Neuronal stem cell (in vitro differentiated cells): Measurements from ENCODE around the gene FXYD7.
"Not testable (repeated sequence)": the region's sequence is repeated elsewhere in the genome, so short reads cannot be mapped to it uniquely, and the experiment has no call there.

Experiments
- DNase-seq: peaks from one replicate; pipeline ENCODE4 v3.0.0-alpha.2; 2013; ENCODE audit warnings: low spot score
- H2AFZ ChIP-seq: one replicate; pipeline ENCODE4 v1.6.1; 2013; ENCODE audit warnings: mild to moderate bottlenecking, low read length, inconsistent platforms
- H2AK5ac ChIP-seq: 2 replicates; pipeline ENCODE4 v1.6.1; 2013; ENCODE audit warnings: low read depth, mild to moderate bottlenecking, inconsistent platforms, low read length, moderate library complexity, mixed read lengths
- H2BK120ac ChIP-seq: 2 replicates; pipeline ENCODE4 v1.6.1; 2013; ENCODE audit warnings: low read depth, mild to moderate bottlenecking, inconsistent platforms, low read length, moderate library complexity, mixed read lengths
- H2BK12ac ChIP-seq: one replicate; pipeline ENCODE4 v1.6.1; 2013; ENCODE audit warnings: low read length, inconsistent platforms
- H2BK15ac ChIP-seq: 2 replicates; pipeline ENCODE4 v1.6.1; 2013; ENCODE audit warnings: mild to moderate bottlenecking, low read length, inconsistent platforms, mixed read lengths
- H2BK5ac ChIP-seq: one replicate; pipeline ENCODE4 v1.6.1; 2013; ENCODE audit warnings: inconsistent platforms, mild to moderate bottlenecking, low read length, moderate library complexity
- H3K14ac ChIP-seq: one replicate; pipeline ENCODE4 v1.6.1; 2013; ENCODE audit warnings: low read length, inconsistent platforms
- H3K18ac ChIP-seq: 2 replicates; pipeline ENCODE4 v1.6.1; 2013; ENCODE audit warnings: low read length, inconsistent platforms
- H3K23ac ChIP-seq: 2 replicates; pipeline ENCODE4 v1.6.1; 2013; ENCODE audit warnings: low read depth, mild to moderate bottlenecking, mixed read lengths, low read length, inconsistent platforms; ENCODE audit not compliant: poor library complexity
- H3K27ac ChIP-seq: replicated peaks from 3 replicates; pipeline ENCODE4 v1.5.1; 2013; ENCODE audit warnings: low read length, inconsistent platforms
- H3K27me3 ChIP-seq, 3 experiments: 2 replicates each; pipeline ENCODE4 v1.6.1; 2013; ENCODE audit warnings: low read length in 3 of 3, mild to moderate bottlenecking in 2 of 3, inconsistent platforms in 1 of 3, low read depth in 1 of 3, mixed read lengths in 1 of 3, moderate library complexity in 1 of 3; ENCODE audit not compliant: control insufficient read depth in 3 of 3, insufficient read depth in 3 of 3
- H3K36me3 ChIP-seq, 2 donors: replicated peaks in 1 of 2; 2 replicates each; pipeline ENCODE4 v1.6.1; 2013; ENCODE audit warnings: low read length in 2 of 2; ENCODE audit not compliant: control insufficient read depth in 2 of 2, insufficient read depth in 2 of 2
- H3K4ac ChIP-seq: 2 replicates; pipeline ENCODE4 v1.6.1; 2013; ENCODE audit warnings: inconsistent platforms, mild to moderate bottlenecking, low read length, moderate library complexity
- H3K4me1 ChIP-seq, 2 donors: 1 replicate in 1 of 2; 2 replicates in 1 of 2; pipeline ENCODE4 v1.6.1; 2013; ENCODE audit warnings: low read length in 2 of 2, low read depth in 1 of 2; ENCODE audit not compliant: control insufficient read depth in 2 of 2, insufficient read depth in 1 of 2
- H3K4me2 ChIP-seq: one replicate; pipeline ENCODE4 v1.6.1; 2013; ENCODE audit warnings: mild to moderate bottlenecking, low read length, inconsistent platforms; ENCODE audit not compliant: insufficient read depth, poor library complexity, severe bottlenecking
- H3K4me3 ChIP-seq, 2 donors: 2 replicates each; pipeline ENCODE4 v1.5.1; 2013; ENCODE audit warnings: low read length in 2 of 2, mild to moderate bottlenecking in 2 of 2, inconsistent platforms in 1 of 2, moderate library complexity in 1 of 2
- H3K79me1 ChIP-seq: one replicate; pipeline ENCODE4 v1.6.1; 2013; ENCODE audit warnings: low read depth, mild to moderate bottlenecking, inconsistent platforms, low read length, moderate library complexity
- H3K9ac ChIP-seq: one replicate; pipeline ENCODE4 v1.6.1; 2013; ENCODE audit warnings: mild to moderate bottlenecking, low read depth, low read length, inconsistent platforms; ENCODE audit not compliant: poor library complexity
- H3K9me3 ChIP-seq, 2 donors: replicated peaks in 1 of 2; 2 replicates each; pipeline versions ENCODE3 to v1.6.1; 2013; ENCODE audit warnings: low read length in 2 of 2, mild to moderate bottlenecking in 2 of 2, inconsistent platforms in 1 of 2, low read depth in 1 of 2, mixed read lengths in 1 of 2, moderate library complexity in 1 of 2; ENCODE audit not compliant: control insufficient read depth in 2 of 2, insufficient read depth in 1 of 2
- H4K8ac ChIP-seq: one replicate; pipeline ENCODE4 v1.6.1; 2013; ENCODE audit warnings: low read depth, mild to moderate bottlenecking, inconsistent platforms, low read length, moderate library complexity
- H4K91ac ChIP-seq: one replicate; pipeline ENCODE4 v1.6.1; 2013; ENCODE audit warnings: low read length, low read depth, mild to moderate bottlenecking, inconsistent platforms; ENCODE audit not compliant: poor library complexity
- WGBS, 2 donors: extraction: QIAGEN DNeasy Blood & Tissue Kit; methylation state at CpG; one replicate each; pipeline ENCODE4 v1.1.7; 2013; ENCODE audit warnings: missing lambda C conversion rate in 2 of 2, mixed read lengths in 1 of 2; ENCODE audit not compliant: insufficient read length in 2 of 2, insufficient replicate concordance in 1 of 2; ENCODE audit errors: extremely low coverage in 2 of 2; 5-methylcytosine and 5-hydroxymethylcytosine counted together

The FXYD7 gene

GRCh38 chr19:35194012-35194984, 51.2 kb downstream of the FXYD7 start:
- Histone ChIP-seq H3K79me1 (no peaks in the 10 kb centered on the region), H3K14ac (no peak overlapping the region), H4K8ac (no peak overlapping the region), H4K91ac (no peak overlapping the region), H3K23ac (no peak overlapping the region), H3K9me3 (no peaks in the 10 kb centered on the region), H2BK120ac (no peak overlapping the region), H3K9ac (no peak overlapping the region), H3K18ac (no peak overlapping the region), H2AK5ac (no peak overlapping the region), H2BK5ac (no peak overlapping the region), H2BK12ac (no peak overlapping the region), H3K27me3 (no peaks in the 10 kb centered on the region), H2BK15ac (no peak overlapping the region), H2AFZ (no peak overlapping the region), H3K36me3 (no peaks in the 10 kb centered on the region), H3K4me2 (no peak overlapping the region), H3K4me3 (no peak overlapping the region), H3K27ac (no peak overlapping the region), H3K4ac (no peak overlapping the region), H3K4me1 (no peaks in the 10 kb centered on the region)
- no peak for DNase-seq
- WGBS, 2 donors, result no CpG with 5 or more reads among the region's 9 CpGs

- no peak overlapping the region for H4K8ac ChIP-seq
- no peak overlapping the region for H2BK5ac ChIP-seq
- no peaks in the 10 kb centered on the region for H3K4me1 ChIP-seq
- no peak overlapping the region for H3K4me3 ChIP-seq
- no peaks in the 10 kb centered on the region for H3K27me3 ChIP-seq
- H2BK12ac ChIP-seq, result no peak overlapping the region
- no peak overlapping the region for H3K18ac ChIP-seq
- H2AK5ac ChIP-seq, result no peak overlapping the region
- WGBS, 2 donors, result no CpG with 5 or more reads among the region's 2 CpGs
- H3K79me1 ChIP-seq, result no peaks in the 10 kb centered on the region
- no peak overlapping the region for H2AFZ ChIP-seq
- no peak overlapping the region for H3K4ac ChIP-seq
- H2BK15ac ChIP-seq, result no peak overlapping the region
- no peak overlapping the region for H3K27ac ChIP-seq
- no peak overlapping the region for H3K9ac ChIP-seq
- no peaks in the 10 kb centered on the region for H3K9me3 ChIP-seq
- H2BK120ac ChIP-seq, result no peak overlapping the region
- no peak overlapping the region for H4K91ac ChIP-seq
- no peak overlapping the region for H3K4me2 ChIP-seq
- no peak overlapping the region for H3K23ac ChIP-seq
- H3K14ac ChIP-seq, result no peak overlapping the region
- H3K36me3 ChIP-seq, result no peaks in the 10 kb centered on the region
- DNase-seq, result no peak
Measured at GRCh38 chr19:35195830-35196229, 52.8 kb downstream of the FXYD7 start.

- not testable (repeated sequence) for H2BK120ac ChIP-seq, H3K36me3 ChIP-seq, H3K9me3 ChIP-seq, H3K23ac ChIP-seq, H3K79me1 ChIP-seq, DNase-seq, H3K4me3 ChIP-seq, H4K8ac ChIP-seq, H2BK5ac ChIP-seq, H2BK15ac ChIP-seq, H3K14ac ChIP-seq, H3K9ac ChIP-seq, H2AK5ac ChIP-seq, H2BK12ac ChIP-seq, H3K27ac ChIP-seq, H3K4me1 ChIP-seq, H2AFZ ChIP-seq, H3K18ac ChIP-seq, H3K4me2 ChIP-seq, H4K91ac ChIP-seq, H3K4ac ChIP-seq, H3K27me3 ChIP-seq
- no CpG with 5 or more reads among the region's 6 CpGs for WGBS, 2 donors
Measured at GRCh38 chr19:35196861-35197260, 53.8 kb downstream of the FXYD7 start.

GRCh38 chr19:35199481-35199880, 56.4 kb downstream of the FXYD7 start:
- Histone ChIP-seq H2AFZ (no peak overlapping the region), H3K27ac (no peak overlapping the region), H3K4ac (no peak overlapping the region), H3K14ac (no peak overlapping the region), H2BK15ac (no peak overlapping the region), H3K36me3 (no peaks in the 10 kb centered on the region), H3K4me2 (no peak overlapping the region), H3K18ac (no peak overlapping the region), H2BK5ac (no peak overlapping the region), H3K79me1 (no peaks in the 10 kb centered on the region), H3K23ac (no peak overlapping the region), H2BK12ac (no peak overlapping the region), H2BK120ac (no peak overlapping the region), H3K9ac (no peak overlapping the region), H3K4me1 (peaks cover 3 to 6% of the 10 kb centered on the region in 2 donors), H2AK5ac (no peak overlapping the region), H4K91ac (no peak overlapping the region), H3K27me3 (peaks cover 0 to 7% (median 0%) of the 10 kb centered on the region in 3 experiments), H4K8ac (no peak overlapping the region), H3K4me3 (no peak overlapping the region), H3K9me3 (no peaks in the 10 kb centered on the region)
- WGBS, 2 donors, result no CpG with 5 or more reads among the region's 2 CpGs
- no peak for DNase-seq
